GM12878 (cell line): ENCODE results near the gene TNXB. TPM values are rescaled to one million over a fixed set of nuclear protein-coding genes. Genes with fewer than 3 reads are reported as not detected.
A peak's percentile ranks its signal among the peaks of the same experiment; 100 is the strongest.

ENCODE experiments used
- ATAC-seq: fragments of 200-7000 bp; cut with Tn5 transposase; 3 replicates; pipeline ENCODE4 v1.9.1; 2020; ENCODE audit warnings: mild to moderate bottlenecking, moderate library complexity
- BruUV-seq: library from RNA; stranded (reverse); fragments of 400-500 nt; replicated peaks from 2 replicates; lab custom pipeline; 2021; lab: Mats Ljungman, UMichigan
- CTCF ChIA-PET: fragments of 300-600 bp; sonication (Branson Sonifier 250); formaldehyde crosslinking; extraction: SDS; loops from one replicate; lab custom pipeline; 2021; ENCODE audit warnings: inconsistent platforms; lab: Yijun Ruan, JAX
- POLR2A ChIA-PET: fragments of 350-600 bp; formaldehyde crosslinking; extraction: SDS; loops from one replicate; lab custom pipeline; 2021; ENCODE audit warnings: inconsistent platforms; lab: Charles Lee
- RAD21 ChIA-PET: fragments of 300-600 bp; sonication (Branson Sonifier 250); formaldehyde crosslinking; loops from one replicate; lab custom pipeline; 2023; ENCODE audit warnings: antibody characterized with exemption; ENCODE audit not compliant: unreplicated experiment; lab: Charles Lee
- SMC1A ChIA-PET: fragments of 300-600 bp; sonication (Branson Sonifier 250); formaldehyde crosslinking; loops from one replicate; lab custom pipeline; 2023; ENCODE audit not compliant: unreplicated experiment, uncharacterized antibody; lab: Charles Lee
- DNase-seq: peaks from one replicate; pipeline ENCODE4 v3.0.0-alpha.2; 2011; ENCODE audit warnings: low read depth, low spot score
- FAIRE-seq: peaks from 3 replicates; lab custom pipeline; 2011; peaks lifted over from hg19 to GRCh38; lab: Jason Lieb, UNC
- H2AFZ ChIP-seq: 2 replicates; pipeline ENCODE4 v1.6.0; 2011; ENCODE audit warnings: low read depth, low read length, control low read depth; ENCODE audit not compliant: control insufficient read depth
- H3K27ac ChIP-seq: 2 replicates; pipeline ENCODE4 v1.5.1; 2011; ENCODE audit warnings: control low read depth; ENCODE audit not compliant: control insufficient read depth, insufficient read depth
- H3K27me3 ChIP-seq, 2 experiments: replicated peaks in 1 of 2; 2 replicates each; pipeline versions ENCODE4 v1.6.0 to v1.6.1; 2011; ENCODE audit warnings: low read length in 1 of 2; ENCODE audit not compliant: control insufficient read depth in 2 of 2, insufficient read depth in 2 of 2
- H3K36me3 ChIP-seq, 2 experiments: 2 replicates each; pipeline ENCODE4 v1.5.1; 2011; ENCODE audit warnings: low read length in 1 of 2; ENCODE audit not compliant: control insufficient read depth in 2 of 2, insufficient read depth in 2 of 2
- H3K4me1 ChIP-seq: 2 replicates; pipeline ENCODE4 v1.6.1; 2011; ENCODE audit warnings: mild to moderate bottlenecking, low read length, moderate library complexity, mixed read lengths; ENCODE audit not compliant: control insufficient read depth, insufficient read depth
- H3K4me2 ChIP-seq: 2 replicates; pipeline ENCODE4 v1.6.0; 2011; ENCODE audit warnings: control low read depth; ENCODE audit not compliant: control insufficient read depth, insufficient read depth
- H3K4me3 ChIP-seq: fragments of 200-600 bp; sonication (generic); 2 replicates; pipeline ENCODE4 v1.5.1; 2016
- H3K79me2 ChIP-seq: 2 replicates; pipeline ENCODE4 v1.6.0; 2011; ENCODE audit warnings: low read length; ENCODE audit not compliant: control insufficient read depth, insufficient read depth
- H3K9ac ChIP-seq: 2 replicates; pipeline ENCODE4 v1.8.0; 2011; ENCODE audit warnings: low read length, control low read depth, mixed read lengths; ENCODE audit not compliant: control insufficient read depth, insufficient read depth
- H3K9me3 ChIP-seq: replicated peaks from 3 replicates; pipeline ENCODE4 v1.5.1; 2011; ENCODE audit warnings: mild to moderate bottlenecking, low read length; ENCODE audit not compliant: control insufficient read depth, insufficient read depth
- H4K20me1 ChIP-seq: 2 replicates; pipeline ENCODE4 v1.6.0; 2011; ENCODE audit not compliant: control insufficient read depth, insufficient read depth
- CBFB ChIP-seq: IDR thresholded peaks from 2 replicates; pipeline ENCODE4 v1.6.1; 2016; ENCODE audit warnings: antibody characterized with exemption, low read depth
- CREB1 ChIP-seq: IDR thresholded peaks from 2 replicates; pipeline ENCODE4 v1.6.1; 2012; ENCODE audit warnings: low read depth, mild to moderate bottlenecking, inconsistent platforms
- EZH2 ChIP-seq: IDR thresholded peaks from 2 replicates; pipeline ENCODE4 v1.6.1; 2012; ENCODE audit warnings: low read depth, mild to moderate bottlenecking, control low read depth, inconsistent platforms, low read length, borderline replicate concordance; ENCODE audit not compliant: control insufficient read depth
- NFIC ChIP-seq: IDR thresholded peaks from 2 replicates; pipeline ENCODE4 v1.6.1; 2012; ENCODE audit warnings: low read depth, mild to moderate bottlenecking, inconsistent platforms, low read length, moderate library complexity
- PML ChIP-seq: IDR thresholded peaks from 2 replicates; pipeline ENCODE4 v1.6.1; 2012; ENCODE audit warnings: low read length, inconsistent platforms
- RAD21 ChIP-seq: IDR thresholded peaks from 2 replicates; pipeline ENCODE4 v1.6.1; 2011; ENCODE audit warnings: mild to moderate bottlenecking, low read depth, low read length, moderate library complexity; ENCODE audit not compliant: insufficient read depth
- SP1 ChIP-seq: IDR thresholded peaks from one replicate; pipeline ENCODE4 v1.6.1; 2011; ENCODE audit warnings: low read depth, low read length
- SREBF2 ChIP-seq: IDR thresholded peaks from 2 replicates; pipeline ENCODE4 v1.6.1; 2012; ENCODE audit warnings: mild to moderate bottlenecking, low read length
- STAT1 ChIP-seq: fragments of 450-650 bp; conservative IDR thresholded peaks from 2 replicates; pipeline ENCODE4 v1.6.1; 2014; ENCODE audit warnings: antibody characterized with exemption, mild to moderate bottlenecking
- ZNF384 ChIP-seq: IDR thresholded peaks from 2 replicates; pipeline ENCODE4 v1.6.1; 2012; ENCODE audit warnings: low read depth, mild to moderate bottlenecking, low read length, improper control_type of control experiment, borderline replicate concordance
- WGBS: methylation state at CpG from one replicate; pipeline ENCODE4 v1.1.6; 2016; ENCODE audit warnings: low lambda C conversion rate; ENCODE audit not compliant: insufficient replicate concordance, insufficient coverage; ENCODE audit errors: missing lambda C conversion rate; 5-methylcytosine and 5-hydroxymethylcytosine counted together
- in situ Hi-C: fragments of 300-500 bp; cut with MboI; formaldehyde crosslinking; loops from 9 replicates; pipeline ENCODE4 v1.14.3; 2018; ENCODE audit warnings: mixed read lengths
- intact Hi-C: fragments of 100-400 bp; cut with micrococcal nuclease; formaldehyde crosslinking; loops from one replicate; pipeline ENCODE4 v1.14.2; 2022; ENCODE audit not compliant: unreplicated experiment
- polyA plus RNA-seq, 11 experiments: library from polyadenylated mRNA; depleted of rRNA in 4 of 11; unstranded in 6 of 11; stranded (reverse) in 5 of 11; fragments of >200 nt; fragmentation: Nextera tagmentation in 4 of 11; fragmentation: Illumina TruSeq in 1 of 11; extraction: Ambion mirVana in 4 of 11; extraction: Trizol in 1 of 11; gene quantifications; 1 replicate in 1 of 11; 2 replicates in 10 of 11; pipeline versions ENCODE4 v1.2.1 to v1.2.3, GENCODE V29; 2011 to 2016; ENCODE audit warnings: inconsistent platforms in 2 of 11, missing spikeins in 2 of 11, low read depth in 1 of 11
- total RNA-seq, 4 experiments: library from RNA; depleted of rRNA in 3 of 4; stranded (reverse); fragments of >200 nt in 3 of 4; fragmentation: Illumina TruSeq in 1 of 4; extraction: Trizol in 1 of 4; gene quantifications; 2 replicates each; pipeline versions ENCODE4 v1.2.1 to v1.2.3, GENCODE V29; 2013 to 2021
- TF ChIP-seq, protein P1 (sequence below): IDR thresholded peaks from 2 replicates; pipeline ENCODE4 v1.6.1; 2012; ENCODE audit warnings: mild to moderate bottlenecking, low read depth, low read length

The TNXB gene
- total and polyA plus RNA-seq, 10 of the 15 experiments (the other 5 are each of a cell fraction or from before 2014, with no cell fraction given): 0.03 to 2.5 (median 0.68) TPM; not detected in 2

DNA sequence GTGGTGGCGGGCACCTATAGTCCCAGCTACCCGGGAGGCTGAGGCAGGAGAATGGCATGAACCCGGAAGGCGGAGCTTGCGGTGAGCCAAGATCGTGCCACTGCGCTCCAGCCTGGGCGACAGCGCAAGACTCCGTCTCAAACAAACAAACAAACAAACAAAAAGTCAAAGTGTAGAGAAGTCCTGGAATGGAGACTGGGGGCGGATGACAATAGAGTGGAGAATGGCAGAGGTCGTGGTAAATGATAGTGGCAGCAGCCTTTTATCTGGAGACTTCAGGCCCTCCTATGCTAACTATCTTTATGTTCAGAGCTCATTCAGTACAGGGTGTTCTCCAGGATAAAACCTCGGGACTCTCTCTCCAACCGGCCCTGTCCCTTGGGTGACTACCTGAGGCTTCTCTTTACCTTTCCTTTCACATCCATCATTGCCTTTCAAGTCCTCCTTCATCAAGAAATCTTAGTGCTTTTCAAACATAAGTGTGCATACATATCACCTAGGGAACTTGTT is 22.4 kb upstream of the TNXB start:
- peaks cover 13% of the 10 kb centered on the region for H3K4me1 ChIP-seq
- ChIA-PET POLR2A (interaction anchor here (1.1 kb wide), 1 partner anchor 47 kb away, joined by 3 read pairs; the partner anchor contains the start of gene RNF5), CTCF (interaction anchor here (0.8 to 4.4 kb wide), 2 partner anchors 60 to 63 kb away, joined by 3 to 35 read pairs; partner anchors contain the start of gene GPSM3), RAD21 (interaction anchor here (0.7 kb wide), 1 partner anchor 23 kb away, joined by 5 read pairs; no protein-coding TSS in a partner anchor), SMC1A (interaction anchor here (3.8 kb wide), 1 partner anchor 60 kb away, joined by 24 read pairs; the partner anchor contains the start of genes GPSM3 and PBX2)
- intact Hi-C loops: no loop called here
- no peaks in the 10 kb centered on the region for H3K36me3 ChIP-seq
- no TSS peak for BruUV-seq
- H3K9ac ChIP-seq: no peak overlapping the region
- H3K9me3 ChIP-seq: no peaks in the 10 kb centered on the region
- no peak for ATAC-seq
- TF ChIP-seq ZNF384: no peak
- H2AFZ ChIP-seq: no peak overlapping the region
- no peak for DNase-seq
- H3K27me3 ChIP-seq: no peaks in the 10 kb centered on the region
- no peak overlapping the region for H3K4me3 ChIP-seq
- FAIRE-seq: no peak
- H4K20me1 ChIP-seq: no peaks in the 10 kb centered on the region
- peaks cover 20% of the 10 kb centered on the region for H3K79me2 ChIP-seq
- H3K4me2 ChIP-seq: no peak overlapping the region
- 94% methylated on average over 14 of the region's 14 CpGs for WGBS
- in situ Hi-C loops: no loop called here
- no peak overlapping the region for H3K27ac ChIP-seq

DNA sequence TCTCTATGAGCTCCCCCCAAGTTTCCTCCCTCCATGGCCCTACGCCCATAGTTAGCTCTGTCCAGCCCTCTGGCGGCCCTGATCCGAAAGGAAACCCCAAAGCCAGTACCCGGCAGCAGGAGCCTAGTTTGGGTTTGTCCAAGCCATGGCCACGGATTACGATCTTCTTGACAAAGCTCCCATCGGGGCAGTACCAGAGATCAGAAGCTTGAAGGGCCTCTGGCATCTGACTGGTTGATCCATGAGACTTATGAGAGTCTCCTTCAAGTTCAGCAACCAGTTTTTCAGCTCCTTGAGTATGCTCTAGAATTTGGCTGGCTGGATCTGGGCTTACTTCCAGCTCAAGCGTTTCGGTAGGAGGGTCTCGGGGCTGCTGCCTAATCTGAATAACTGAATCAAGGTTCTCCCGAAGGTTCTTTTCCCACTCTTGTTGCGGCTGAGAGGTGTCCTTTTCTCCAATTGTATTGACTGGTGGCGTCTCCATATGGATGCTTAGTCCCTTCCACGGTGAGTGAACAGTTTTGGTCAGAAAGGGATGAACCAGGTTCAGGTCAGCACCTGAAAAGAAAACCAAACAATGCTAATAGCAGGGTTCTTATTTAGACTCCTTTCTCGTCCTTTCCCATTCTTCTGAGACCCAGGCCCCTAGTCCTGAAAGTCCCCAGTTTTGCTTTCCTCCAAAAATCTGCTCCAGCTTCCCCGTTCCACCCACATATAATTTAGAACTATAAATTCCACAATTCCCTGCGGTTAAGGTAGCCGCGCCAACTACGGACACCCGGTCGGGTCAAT is 20.4 kb upstream of the TNXB start:
- TSS peak; percentile 30 for BruUV-seq
- no peak for TF ChIP-seq SREBF2
- TF ChIP-seq RAD21: no peak
- peak; percentile 71; the same call in 1 of the 2 replicates for TF ChIP-seq CBFB
- TF ChIP-seq STAT1: no peak
- no peak for TF ChIP-seq PML
- TF ChIP-seq CREB1: no peak
- no peak for TF ChIP-seq SP1
- TF ChIP-seq NFIC: no peak
- TF ChIP-seq, protein P1, sequence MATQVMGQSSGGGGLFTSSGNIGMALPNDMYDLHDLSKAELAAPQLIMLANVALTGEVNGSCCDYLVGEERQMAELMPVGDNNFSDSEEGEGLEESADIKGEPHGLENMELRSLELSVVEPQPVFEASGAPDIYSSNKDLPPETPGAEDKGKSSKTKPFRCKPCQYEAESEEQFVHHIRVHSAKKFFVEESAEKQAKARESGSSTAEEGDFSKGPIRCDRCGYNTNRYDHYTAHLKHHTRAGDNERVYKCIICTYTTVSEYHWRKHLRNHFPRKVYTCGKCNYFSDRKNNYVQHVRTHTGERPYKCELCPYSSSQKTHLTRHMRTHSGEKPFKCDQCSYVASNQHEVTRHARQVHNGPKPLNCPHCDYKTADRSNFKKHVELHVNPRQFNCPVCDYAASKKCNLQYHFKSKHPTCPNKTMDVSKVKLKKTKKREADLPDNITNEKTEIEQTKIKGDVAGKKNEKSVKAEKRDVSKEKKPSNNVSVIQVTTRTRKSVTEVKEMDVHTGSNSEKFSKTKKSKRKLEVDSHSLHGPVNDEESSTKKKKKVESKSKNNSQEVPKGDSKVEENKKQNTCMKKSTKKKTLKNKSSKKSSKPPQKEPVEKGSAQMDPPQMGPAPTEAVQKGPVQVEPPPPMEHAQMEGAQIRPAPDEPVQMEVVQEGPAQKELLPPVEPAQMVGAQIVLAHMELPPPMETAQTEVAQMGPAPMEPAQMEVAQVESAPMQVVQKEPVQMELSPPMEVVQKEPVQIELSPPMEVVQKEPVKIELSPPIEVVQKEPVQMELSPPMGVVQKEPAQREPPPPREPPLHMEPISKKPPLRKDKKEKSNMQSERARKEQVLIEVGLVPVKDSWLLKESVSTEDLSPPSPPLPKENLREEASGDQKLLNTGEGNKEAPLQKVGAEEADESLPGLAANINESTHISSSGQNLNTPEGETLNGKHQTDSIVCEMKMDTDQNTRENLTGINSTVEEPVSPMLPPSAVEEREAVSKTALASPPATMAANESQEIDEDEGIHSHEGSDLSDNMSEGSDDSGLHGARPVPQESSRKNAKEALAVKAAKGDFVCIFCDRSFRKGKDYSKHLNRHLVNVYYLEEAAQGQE: no peak
- TF ChIP-seq EZH2: no peak

More for the DNA sequence above, 20.4 kb upstream of the TNXB start:
- Histone ChIP-seq H3K27ac (peak overlapping the region; percentile 75), H3K9me3 (no peaks in the 10 kb centered on the region), H3K27me3 (no peaks in the 10 kb centered on the region), H3K4me2 (peak overlapping the region; percentile 88), H3K4me3 (peak overlapping the region; percentile 75), H4K20me1 (no peaks in the 10 kb centered on the region), H3K36me3 (peaks cover 0 to 6% of the 10 kb centered on the region in 2 experiments; a peak in 1 of 4 replicates), H3K9ac (peak overlapping the region; percentile 83), H2AFZ (peak overlapping the region; percentile 92), H3K79me2 (peaks cover 23% of the 10 kb centered on the region), H3K4me1 (peaks cover 13% of the 10 kb centered on the region)
- ChIA-PET RAD21 (interaction anchor here (1.0 to 3.7 kb wide), 3 partner anchors 48 to 67 kb away, joined by 5 to 27 read pairs (median 6); partner anchors contain the start of genes GPSM3 and PBX2), CTCF (interaction anchor here (0.7 to 4.6 kb wide), 6 partner anchors 12 to 823 kb away, joined by 3 to 48 read pairs (median 5); partner anchors contain the start of genes GPSM3 and HLA-DMA), POLR2A (interaction anchor here (0.5 to 5.1 kb wide), 9 partner anchors 47 to 1917 kb away, joined by 3 to 69 read pairs (median 9); partner anchors contain the start of genes AGPAT1, EHMT2, GPSM3 and NEU1), SMC1A (interaction anchor here (0.6 to 3.8 kb wide), 5 partner anchors 11 to 427 kb away, joined by 3 to 24 read pairs (median 15); partner anchors contain the start of genes AGPAT1, GPSM3 and PBX2)
- FAIRE-seq: no peak
- intact Hi-C loops (loop anchor here (1.0 kb wide), 1 partner anchor 61 kb away; the partner anchor contains the start of gene PBX2), in situ Hi-C loops (no loop called here)
- 31% methylated on average over 22 of the region's 22 CpGs for WGBS
- no peak for ATAC-seq
- DNase-seq: no peak
